T-helper 1 cell treated with Interleukin-12 subunit alpha and Interleukin-12 subunit beta and Interleukin-4 antibody, amounts not matched to agents 30 μg/mL and 1 μg/mL, for 36 hours (primary cell): Measurements from ENCODE around the gene IPPK.
"Not testable (repeated sequence)": the region's sequence is repeated elsewhere in the genome, so short reads cannot be mapped to it uniquely, and the experiment has no call there.

ENCODE experiments used
- H3K27ac Mint-ChIP-seq: one replicate; pipeline ENCODE4 v1.8.0; 2021; ENCODE audit warnings: mild to moderate bottlenecking, mixed read lengths
- H3K27me3 Mint-ChIP-seq: one replicate; pipeline ENCODE4 v1.8.0; 2021; ENCODE audit warnings: low read depth, mixed read lengths
- H3K36me3 Mint-ChIP-seq: one replicate; pipeline ENCODE4 v1.8.0; 2021; ENCODE audit warnings: low read depth, mixed read lengths
- H3K4me1 Mint-ChIP-seq: one replicate; pipeline ENCODE4 v1.8.0; 2021; ENCODE audit warnings: low read depth, mixed read lengths
- H3K4me3 Mint-ChIP-seq: one replicate; pipeline ENCODE4 v1.8.0; 2021; ENCODE audit warnings: mild to moderate bottlenecking, moderate library complexity, mixed read lengths
- H3K9me3 Mint-ChIP-seq: one replicate; pipeline ENCODE4 v1.8.0; 2021; ENCODE audit warnings: mixed read lengths

Gene IPPK

DNA sequence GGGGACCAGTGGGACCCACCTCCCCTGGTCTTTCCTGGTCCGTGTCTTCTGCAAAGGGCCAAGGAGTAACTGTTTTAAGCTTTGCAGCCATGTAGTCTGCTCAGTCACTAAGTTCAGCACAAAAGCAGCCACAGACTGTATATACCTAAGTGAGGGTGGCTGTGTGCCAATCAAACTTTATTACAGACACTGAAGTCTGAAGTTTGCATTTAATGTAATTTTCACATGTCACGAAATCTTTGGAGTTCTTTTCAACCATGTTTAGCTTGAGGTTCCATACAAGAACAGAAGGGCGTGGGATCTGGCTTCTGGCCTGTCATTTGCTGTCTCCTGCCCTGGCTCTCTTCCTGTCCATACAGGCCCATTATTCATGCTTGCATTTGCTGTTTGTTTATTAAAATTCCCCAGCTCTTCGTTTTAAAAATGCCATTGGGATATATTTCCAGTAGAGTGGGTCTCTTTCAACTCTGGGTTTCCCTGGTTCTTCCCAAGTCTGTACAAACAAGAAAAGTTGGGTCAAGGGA is 69.9 kb downstream of the IPPK start:
- H3K9me3 Mint-ChIP-seq = peaks cover 16% of the 10 kb centered on the region
- peaks cover 2% of the 10 kb centered on the region for H3K36me3 Mint-ChIP-seq
- no peak overlapping the region for H3K4me3 Mint-ChIP-seq
- H3K4me1 Mint-ChIP-seq = no peaks in the 10 kb centered on the region
- H3K27ac Mint-ChIP-seq = no peak overlapping the region
- no peaks in the 10 kb centered on the region for H3K27me3 Mint-ChIP-seq

- Mint-ChIP-seq H3K9me3 (peaks cover 4% of the 10 kb centered on the region), H3K4me1 (no peaks in the 10 kb centered on the region), H3K4me3 (no peak overlapping the region), H3K27me3 (no peaks in the 10 kb centered on the region), H3K27ac (no peak overlapping the region), H3K36me3 (no peaks in the 10 kb centered on the region)
These were observed 71.5 kb downstream of the IPPK start for GRCh38 chr9:92598382-92598781.

DNA sequence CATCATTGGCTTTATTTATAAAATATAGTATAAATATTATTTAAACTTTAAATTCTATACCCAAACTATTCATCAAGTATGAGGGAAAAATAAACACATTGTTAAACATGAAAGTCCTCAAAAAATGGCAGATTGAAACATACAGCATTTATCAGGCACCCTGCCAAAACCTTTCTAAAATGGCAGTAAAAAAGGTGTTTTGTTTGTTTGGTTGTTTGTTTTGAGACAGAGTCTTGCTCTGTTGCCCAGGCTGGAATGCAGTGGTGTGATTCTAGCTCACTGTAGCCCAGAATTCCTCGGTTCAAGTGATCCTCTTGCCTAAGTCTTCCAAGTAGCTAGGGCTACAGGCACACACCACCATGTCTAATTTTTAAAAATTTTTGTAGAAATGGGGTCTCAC is 74.0 kb downstream of the IPPK start:
- Mint-ChIP-seq H3K4me1 (no peaks in the 10 kb centered on the region), H3K4me3 (no peak overlapping the region), H3K27ac (no peak overlapping the region), H3K9me3 (no peaks in the 10 kb centered on the region), H3K27me3 (no peaks in the 10 kb centered on the region), H3K36me3 (no peaks in the 10 kb centered on the region)

DNA sequence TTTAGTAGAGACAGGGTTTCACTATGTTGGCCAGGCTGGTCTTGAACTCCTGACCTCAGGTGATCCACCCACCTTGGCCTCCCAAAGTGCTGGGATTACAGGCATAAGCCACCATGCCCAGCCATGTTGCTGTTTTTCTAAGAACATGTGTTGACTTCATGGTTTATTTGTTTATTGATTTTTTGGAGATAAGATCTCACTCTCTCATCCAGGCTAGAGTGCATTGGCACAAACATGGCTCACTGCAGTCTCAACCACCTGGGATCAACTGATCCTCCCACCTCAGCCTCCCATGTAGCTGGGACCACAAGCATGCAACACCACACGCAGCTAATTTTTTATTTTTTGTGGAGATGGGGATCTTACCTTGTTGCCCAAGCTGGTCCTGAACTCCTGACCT is 74.9 kb downstream of the IPPK start:
- not testable (repeated sequence) for H3K9me3 Mint-ChIP-seq, H3K27ac Mint-ChIP-seq, H3K27me3 Mint-ChIP-seq, H3K4me1 Mint-ChIP-seq, H3K4me3 Mint-ChIP-seq, H3K36me3 Mint-ChIP-seq

GRCh38 chr9:92592946-92593861 is 76.7 kb downstream of the IPPK start:
- H3K4me3 Mint-ChIP-seq = no peak overlapping the region
- H3K36me3 Mint-ChIP-seq = no peaks in the 10 kb centered on the region
- no peak overlapping the region for H3K27ac Mint-ChIP-seq
- no peaks in the 10 kb centered on the region for H3K4me1 Mint-ChIP-seq
- H3K27me3 Mint-ChIP-seq = no peaks in the 10 kb centered on the region
- no peaks in the 10 kb centered on the region for H3K9me3 Mint-ChIP-seq

GRCh38 chr9:92592537-92592936 is 77.4 kb downstream of the IPPK start:
- Mint-ChIP-seq H3K27ac (no peak overlapping the region), H3K27me3 (no peaks in the 10 kb centered on the region), H3K4me1 (no peaks in the 10 kb centered on the region), H3K36me3 (no peaks in the 10 kb centered on the region), H3K9me3 (no peaks in the 10 kb centered on the region), H3K4me3 (no peak overlapping the region)

DNA sequence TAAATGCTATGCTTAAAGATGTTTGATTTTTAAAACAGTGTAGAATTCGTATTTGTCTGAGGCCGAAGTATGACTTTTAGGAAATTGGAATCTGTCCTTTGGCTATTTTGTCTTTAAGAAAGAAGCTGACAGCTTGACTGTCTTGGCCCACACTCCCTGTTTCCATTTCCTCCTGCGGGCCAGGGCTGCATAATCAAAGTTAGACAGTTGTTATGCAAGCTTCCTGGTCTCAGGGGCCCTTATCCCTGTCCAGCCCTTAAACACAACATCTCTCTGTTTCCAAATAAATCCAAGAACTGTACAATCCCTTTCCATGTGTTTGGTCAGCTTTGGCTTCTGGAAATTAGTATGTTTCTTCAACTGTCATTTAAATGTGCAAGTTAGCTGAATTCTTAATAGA is 79.6 kb downstream of the IPPK start:
- Mint-ChIP-seq H3K9me3 (no peaks in the 10 kb centered on the region), H3K4me3 (no peak overlapping the region), H3K4me1 (no peaks in the 10 kb centered on the region), H3K27me3 (no peaks in the 10 kb centered on the region), H3K36me3 (no peaks in the 10 kb centered on the region), H3K27ac (no peak overlapping the region)

DNA sequence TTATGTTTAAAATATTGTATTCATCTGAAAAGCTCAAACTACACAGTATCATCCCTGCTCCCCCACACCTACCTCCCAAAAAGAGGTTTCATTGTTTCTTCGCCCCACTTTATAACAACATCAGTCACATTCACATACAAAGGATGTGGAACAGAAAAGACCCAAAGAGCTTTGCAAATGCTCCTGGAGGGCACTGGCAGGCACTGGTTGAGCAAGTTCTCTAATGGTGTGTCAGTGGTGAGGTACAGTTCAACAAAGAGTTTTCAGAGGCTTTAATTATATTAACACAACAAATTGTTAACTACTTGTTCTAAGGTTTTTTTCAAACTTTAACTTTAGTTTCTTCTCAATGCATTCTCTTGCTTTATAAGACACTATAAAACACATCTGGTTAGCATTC is 80.0 kb downstream of the IPPK start:
- H3K27ac Mint-ChIP-seq = no peak overlapping the region
- H3K9me3 Mint-ChIP-seq = no peaks in the 10 kb centered on the region
- no peaks in the 10 kb centered on the region for H3K27me3 Mint-ChIP-seq
- no peaks in the 10 kb centered on the region for H3K36me3 Mint-ChIP-seq
- H3K4me3 Mint-ChIP-seq = no peak overlapping the region
- H3K4me1 Mint-ChIP-seq = no peaks in the 10 kb centered on the region

DNA sequence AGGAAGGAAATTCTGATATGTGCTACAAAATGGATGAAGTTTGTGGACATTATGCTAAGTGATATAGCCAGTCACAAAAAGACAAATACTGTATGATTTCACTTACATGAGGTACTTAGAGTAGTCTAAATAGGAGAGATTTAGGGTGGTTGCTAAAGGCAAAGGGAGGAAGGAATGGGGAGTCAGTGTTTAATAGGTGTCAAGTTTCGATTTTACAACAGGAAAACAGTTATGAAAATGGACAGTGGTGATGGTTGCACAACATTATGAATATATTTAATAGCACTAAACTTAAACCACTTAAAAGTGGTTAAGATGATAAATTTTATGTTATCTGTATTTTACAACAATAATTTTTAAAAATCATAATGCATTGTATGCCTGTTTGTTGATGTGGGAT is 93.8 kb downstream of the IPPK start:
- Mint-ChIP-seq H3K27ac (no peak overlapping the region), H3K4me1 (no peaks in the 10 kb centered on the region), H3K9me3 (peaks cover 10% of the 10 kb centered on the region), H3K36me3 (peaks cover 2% of the 10 kb centered on the region), H3K4me3 (no peak overlapping the region), H3K27me3 (no peaks in the 10 kb centered on the region)

GRCh38 chr9:92573612-92574011 is 96.3 kb downstream of the IPPK start:
- H3K4me1 Mint-ChIP-seq, H3K9me3 Mint-ChIP-seq, H3K27me3 Mint-ChIP-seq, H3K4me3 Mint-ChIP-seq, H3K36me3 Mint-ChIP-seq, H3K27ac Mint-ChIP-seq: not testable (repeated sequence)

GRCh38 chr9:92571871-92572270 is 98.1 kb downstream of the IPPK start:
- not testable (repeated sequence) for H3K4me3 Mint-ChIP-seq, H3K36me3 Mint-ChIP-seq, H3K27ac Mint-ChIP-seq, H3K9me3 Mint-ChIP-seq, H3K27me3 Mint-ChIP-seq, H3K4me1 Mint-ChIP-seq

GRCh38 chr9:92564982-92565381 is 104.9 kb downstream of the IPPK start:
- Mint-ChIP-seq H3K36me3 (peaks cover 3% of the 10 kb centered on the region), H3K27ac (no peak overlapping the region), H3K27me3 (no peaks in the 10 kb centered on the region), H3K9me3 (peaks cover 5% of the 10 kb centered on the region), H3K4me3 (no peak overlapping the region), H3K4me1 (peaks cover 2% of the 10 kb centered on the region)

GRCh38 chr9:92564504-92564903 is 105.4 kb downstream of the IPPK start:
- no peak overlapping the region for H3K4me3 Mint-ChIP-seq
- H3K36me3 Mint-ChIP-seq = peaks cover 3% of the 10 kb centered on the region
- H3K27ac Mint-ChIP-seq = no peak overlapping the region
- H3K4me1 Mint-ChIP-seq = peaks cover 2% of the 10 kb centered on the region
- H3K9me3 Mint-ChIP-seq = peaks cover 5% of the 10 kb centered on the region
- H3K27me3 Mint-ChIP-seq = no peaks in the 10 kb centered on the region
